ENCODE measurements around the gene ZNF784. TPM values are rescaled to one million over a fixed set of nuclear protein-coding genes. Genes with fewer than 3 reads are reported as not detected.

The ZNF784 gene
- polyA plus RNA-seq, 4 donors, result 9.5 to 16.3 (median 11.0) TPM

DNA sequence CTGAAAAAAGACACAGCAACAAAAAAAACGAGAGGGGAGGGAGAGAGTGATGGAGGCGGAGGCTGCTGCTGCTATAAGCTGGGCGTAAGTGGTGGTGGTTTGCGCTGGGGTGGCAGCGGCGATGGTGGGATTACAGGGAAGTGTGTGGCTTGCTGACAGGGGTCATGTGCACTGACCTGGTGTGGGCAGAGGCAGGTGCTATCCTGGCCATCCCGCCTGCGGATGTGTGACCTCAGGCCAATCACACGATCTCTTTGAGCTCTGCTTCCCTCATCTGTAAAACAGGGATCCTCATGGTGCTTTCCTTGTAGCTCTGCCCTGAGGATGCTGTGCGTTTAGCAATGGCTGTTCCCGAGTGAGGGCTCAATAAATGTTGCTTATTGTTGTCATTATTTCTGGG is 13.2 kb upstream of the ZNF784 start:
- H3K36me3 ChIP-seq (ENCODE audit: control insufficient read depth in 3 of 3, insufficient read depth in 2 of 3, low read depth in 1 of 3, low read length in 3 of 3), result peaks cover 0 to 19% (median 0%) of the 10 kb centered on the region in 3 donors

GRCh38 chr19:55636723-55637122 is 12.4 kb upstream of the ZNF784 start:
- FAIRE-seq, result no peak
- Histone ChIP-seq H3K4me1 (ENCODE audit: control insufficient read depth in 3 of 3, insufficient read depth in 2 of 3, low read depth in 1 of 3, low read length in 2 of 3) (peaks cover 5 to 19% (median 10%) of the 10 kb centered on the region in 3 donors), H3K4me3 (ENCODE audit: low read depth in 1 of 3, low read length in 3 of 3) (no peak overlapping the region), H3K36me3 (ENCODE audit: control insufficient read depth in 3 of 3, insufficient read depth in 2 of 3, low read depth in 1 of 3, low read length in 3 of 3) (peaks cover 0 to 19% (median 0%) of the 10 kb centered on the region in 3 donors), H3K27ac (ENCODE audit: low read depth in 1 of 3, low read length in 2 of 3) (no peak overlapping the region), H3K27me3 (ENCODE audit: control insufficient read depth in 3 of 3, insufficient read depth in 3 of 3, low read length in 3 of 3) (no peaks in the 10 kb centered on the region), H3K9me3 (ENCODE audit: control insufficient read depth in 2 of 2, insufficient read depth in 1 of 2, low read depth in 1 of 2, low read length in 1 of 2) (no peaks in the 10 kb centered on the region)
- WGBS, 3 donors, result 82 to 87% (median 82%) methylated on average over 4 of the region's 4 CpGs
- DNase-seq, result no peak

More for the DNA sequence above, 13.2 kb upstream of the ZNF784 start:
- Histone ChIP-seq H3K9me3 (ENCODE audit: control insufficient read depth in 2 of 2, insufficient read depth in 1 of 2, low read depth in 1 of 2, low read length in 1 of 2) (no peaks in the 10 kb centered on the region), H3K27ac (ENCODE audit: low read depth in 1 of 3, low read length in 2 of 3) (no peak overlapping the region), H3K27me3 (ENCODE audit: control insufficient read depth in 3 of 3, insufficient read depth in 3 of 3, low read length in 3 of 3) (no peaks in the 10 kb centered on the region), H3K4me1 (ENCODE audit: control insufficient read depth in 3 of 3, insufficient read depth in 2 of 3, low read depth in 1 of 3, low read length in 2 of 3) (peaks cover 10 to 25% (median 11%) of the 10 kb centered on the region in 3 donors), H3K4me3 (ENCODE audit: low read depth in 1 of 3, low read length in 3 of 3) (no peak overlapping the region)
- 77 to 84% (median 82%) methylated on average over 11 of the region's 11 CpGs for WGBS, 3 donors
- FAIRE-seq (no peak), DNase-seq (no peak)

- Histone ChIP-seq H3K9me3 (ENCODE audit: control insufficient read depth in 2 of 2, insufficient read depth in 1 of 2, low read depth in 1 of 2, low read length in 1 of 2) (no peaks in the 10 kb centered on the region), H3K4me1 (ENCODE audit: control insufficient read depth in 3 of 3, insufficient read depth in 2 of 3, low read depth in 1 of 3, low read length in 2 of 3) (peaks cover 4 to 19% (median 10%) of the 10 kb centered on the region in 3 donors), H3K27ac (ENCODE audit: low read depth in 1 of 3, low read length in 2 of 3) (peak overlapping the region in 2 of 3 donors; percentile 92 to 100), H3K4me3 (ENCODE audit: low read depth in 1 of 3, low read length in 3 of 3) (peak overlapping the region; percentile 83 to 96 (median 96)), H3K36me3 (ENCODE audit: control insufficient read depth in 3 of 3, insufficient read depth in 2 of 3, low read depth in 1 of 3, low read length in 3 of 3) (peaks cover 0 to 19% (median 0%) of the 10 kb centered on the region in 3 donors), H3K27me3 (ENCODE audit: control insufficient read depth in 3 of 3, insufficient read depth in 3 of 3, low read length in 3 of 3) (no peaks in the 10 kb centered on the region)
- FAIRE-seq (no peak), DNase-seq (no peak)
- WGBS, 3 donors, result 49 to 59% (median 53%) methylated on average over 7 of the region's 7 CpGs
Measured at GRCh38 chr19:55635856-55636440, 11.6 kb upstream of the ZNF784 start.

GRCh38 chr19:55635334-55635717 is 11.0 kb upstream of the ZNF784 start:
- WGBS, 3 donors, result 4 to 7% (median 6%) methylated on average over 9 of the region's 9 CpGs
- H3K4me1 ChIP-seq (ENCODE audit: control insufficient read depth in 3 of 3, insufficient read depth in 2 of 3, low read depth in 1 of 3, low read length in 2 of 3), result peaks cover 4 to 15% (median 10%) of the 10 kb centered on the region in 3 donors
- H3K27ac ChIP-seq (ENCODE audit: low read depth in 1 of 3, low read length in 2 of 3), result peak overlapping the region; percentile 79 to 100 (median 92)
- no peaks in the 10 kb centered on the region for H3K27me3 ChIP-seq (ENCODE audit: control insufficient read depth in 3 of 3, insufficient read depth in 3 of 3, low read length in 3 of 3)
- DNase-seq (no peak), FAIRE-seq (no peak)
- peak overlapping the region; percentile 83 to 96 (median 96) for H3K4me3 ChIP-seq (ENCODE audit: low read depth in 1 of 3, low read length in 3 of 3)
- H3K36me3 ChIP-seq (ENCODE audit: control insufficient read depth in 3 of 3, insufficient read depth in 2 of 3, low read depth in 1 of 3, low read length in 3 of 3), result peaks cover 0 to 19% (median 0%) of the 10 kb centered on the region in 3 donors
- no peaks in the 10 kb centered on the region for H3K9me3 ChIP-seq (ENCODE audit: control insufficient read depth in 2 of 2, insufficient read depth in 1 of 2, low read depth in 1 of 2, low read length in 1 of 2)

GRCh38 chr19:55633861-55634260 is 9.5 kb upstream of the ZNF784 start:
- DNase-seq (no peak), FAIRE-seq (no peak)
- H3K9me3 ChIP-seq (ENCODE audit: control insufficient read depth in 2 of 2, insufficient read depth in 1 of 2, low read depth in 1 of 2, low read length in 1 of 2), result no peaks in the 10 kb centered on the region
- H3K4me3 ChIP-seq (ENCODE audit: low read depth in 1 of 3, low read length in 3 of 3), result no peak overlapping the region
- WGBS, 3 donors, result 78 to 91% (median 89%) methylated on average over 8 of the region's 8 CpGs
- no peaks in the 10 kb centered on the region for H3K27me3 ChIP-seq (ENCODE audit: control insufficient read depth in 3 of 3, insufficient read depth in 3 of 3, low read length in 3 of 3)
- peaks cover 3 to 10% (median 8%) of the 10 kb centered on the region in 3 donors for H3K4me1 ChIP-seq (ENCODE audit: control insufficient read depth in 3 of 3, insufficient read depth in 2 of 3, low read depth in 1 of 3, low read length in 2 of 3)
- H3K27ac ChIP-seq (ENCODE audit: low read depth in 1 of 3, low read length in 2 of 3), result no peak overlapping the region
- peaks cover 0 to 16% (median 0%) of the 10 kb centered on the region in 3 donors for H3K36me3 ChIP-seq (ENCODE audit: control insufficient read depth in 3 of 3, insufficient read depth in 2 of 3, low read depth in 1 of 3, low read length in 3 of 3)

- peaks cover 3 to 10% (median 8%) of the 10 kb centered on the region in 3 donors for H3K4me1 ChIP-seq (ENCODE audit: control insufficient read depth in 3 of 3, insufficient read depth in 2 of 3, low read depth in 1 of 3, low read length in 2 of 3)
- no peaks in the 10 kb centered on the region for H3K9me3 ChIP-seq (ENCODE audit: control insufficient read depth in 2 of 2, insufficient read depth in 1 of 2, low read depth in 1 of 2, low read length in 1 of 2)
- FAIRE-seq, result no peak
- peaks cover 0 to 6% (median 0%) of the 10 kb centered on the region in 3 donors for H3K36me3 ChIP-seq (ENCODE audit: control insufficient read depth in 3 of 3, insufficient read depth in 2 of 3, low read depth in 1 of 3, low read length in 3 of 3)
- H3K27ac ChIP-seq (ENCODE audit: low read depth in 1 of 3, low read length in 2 of 3), result peak overlapping the region in 1 of 3 donors; percentile 52
- no peak overlapping the region for H3K4me3 ChIP-seq (ENCODE audit: low read depth in 1 of 3, low read length in 3 of 3)
- peak; percentile 94 to 95 for DNase-seq
- H3K27me3 ChIP-seq (ENCODE audit: control insufficient read depth in 3 of 3, insufficient read depth in 3 of 3, low read length in 3 of 3), result no peaks in the 10 kb centered on the region
- 23 to 30% (median 28%) methylated on average over 3 of the region's 3 CpGs for WGBS, 3 donors
Measured at GRCh38 chr19:55632463-55632834, 8.1 kb upstream of the ZNF784 start.

- FAIRE-seq (no peak), DNase-seq (peak in 1 of 2 donors; percentile 75)
- Histone ChIP-seq H3K9me3 (ENCODE audit: control insufficient read depth in 2 of 2, insufficient read depth in 1 of 2, low read depth in 1 of 2, low read length in 1 of 2) (no peaks in the 10 kb centered on the region), H3K27ac (ENCODE audit: low read depth in 1 of 3, low read length in 2 of 3) (peak overlapping the region in 1 of 3 donors; percentile 61), H3K4me1 (ENCODE audit: control insufficient read depth in 3 of 3, insufficient read depth in 2 of 3, low read depth in 1 of 3, low read length in 2 of 3) (peaks cover 4 to 13% (median 5%) of the 10 kb centered on the region in 3 donors), H3K4me3 (ENCODE audit: low read depth in 1 of 3, low read length in 3 of 3) (no peak overlapping the region), H3K36me3 (ENCODE audit: control insufficient read depth in 3 of 3, insufficient read depth in 2 of 3, low read depth in 1 of 3, low read length in 3 of 3) (peaks cover 0 to 17% (median 0%) of the 10 kb centered on the region in 3 donors), H3K27me3 (ENCODE audit: control insufficient read depth in 3 of 3, insufficient read depth in 3 of 3, low read length in 3 of 3) (no peaks in the 10 kb centered on the region)
- WGBS, 3 donors, result 9 to 49% (median 22%) methylated on average over 11 of the region's 11 CpGs
Measured at GRCh38 chr19:55626350-55626749, 2.0 kb upstream of the ZNF784 start.

- no peak for DNase-seq
- no peak for FAIRE-seq
- Histone ChIP-seq H3K9me3 (ENCODE audit: control insufficient read depth in 2 of 2, insufficient read depth in 1 of 2, low read depth in 1 of 2, low read length in 1 of 2) (no peaks in the 10 kb centered on the region), H3K27me3 (ENCODE audit: control insufficient read depth in 3 of 3, insufficient read depth in 3 of 3, low read length in 3 of 3) (no peaks in the 10 kb centered on the region), H3K4me3 (ENCODE audit: low read depth in 1 of 3, low read length in 3 of 3) (peak overlapping the region; percentile 17 to 67 (median 51)), H3K4me1 (ENCODE audit: control insufficient read depth in 3 of 3, insufficient read depth in 2 of 3, low read depth in 1 of 3, low read length in 2 of 3) (peaks cover 4 to 13% (median 5%) of the 10 kb centered on the region in 3 donors), H3K36me3 (ENCODE audit: control insufficient read depth in 3 of 3, insufficient read depth in 2 of 3, low read depth in 1 of 3, low read length in 3 of 3) (peaks cover 0 to 28% (median 0%) of the 10 kb centered on the region in 3 donors), H3K27ac (ENCODE audit: low read depth in 1 of 3, low read length in 2 of 3) (peak overlapping the region in 2 of 3 donors; percentile 67 to 91)
- 29 to 45% (median 36%) methylated on average over 11 of the region's 11 CpGs for WGBS, 3 donors
Measured at GRCh38 chr19:55625004-55625326, 599 bp upstream of the ZNF784 start.
